ENCODE data around the gene IQCC.
A peak's percentile ranks its signal among the peaks of the same experiment; 100 is the strongest.

IQCC gene

GRCh38 chr1:32224285-32224684, 18.8 kb downstream of the IQCC start:
- no peak for DNase-seq (ENCODE audit: low read depth)

- DNase-seq (ENCODE audit: low read depth) = no peak
These were observed 23.3 kb downstream of the IQCC start for GRCh38 chr1:32228771-32229170.

- no peak for DNase-seq (ENCODE audit: low read depth)
These were observed 26.5 kb downstream of the IQCC start for GRCh38 chr1:32231843-32232432.

GRCh38 chr1:32232558-32233304, 27.3 kb downstream of the IQCC start:
- no peak for DNase-seq (ENCODE audit: low read depth)

- no peak for DNase-seq (ENCODE audit: low read depth)
These were observed 29.3 kb downstream of the IQCC start for GRCh38 chr1:32234792-32235191.

- DNase-seq (ENCODE audit: low read depth) = no peak
These were observed 33.9 kb downstream of the IQCC start for GRCh38 chr1:32239337-32239736.

- no peak for DNase-seq (ENCODE audit: low read depth)
These were observed 34.3 kb downstream of the IQCC start for GRCh38 chr1:32239790-32240139.

GRCh38 chr1:32240140-32240951, 34.9 kb downstream of the IQCC start:
- peak; percentile 35 for DNase-seq (ENCODE audit: low read depth)

GRCh38 chr1:32241001-32241763, 35.7 kb downstream of the IQCC start:
- DNase-seq (ENCODE audit: low read depth) = no peak

GRCh38 chr1:32242341-32242851, 36.9 kb downstream of the IQCC start:
- DNase-seq (ENCODE audit: low read depth) = no peak

GRCh38 chr1:32246888-32247273, 41.4 kb downstream of the IQCC start, which contains the start of gene FAM167B:
TSS of gene FAM167B (plus strand) at chr1:32247222. CDS start at chr1:32247422, 200 bp downstream.
- no peak for DNase-seq (ENCODE audit: low read depth)

- no peak for DNase-seq (ENCODE audit: low read depth)
These were observed 42.0 kb downstream of the IQCC start for GRCh38 chr1:32247452-32247851.

GRCh38 chr1:32247983-32248889, 42.8 kb downstream of the IQCC start:
- DNase-seq (ENCODE audit: low read depth) = peak; percentile 56

- DNase-seq (ENCODE audit: low read depth) = peak; percentile 52
These were observed 44.5 kb downstream of the IQCC start for GRCh38 chr1:32249831-32250525.

- no peak for DNase-seq (ENCODE audit: low read depth)
These were observed 45.6 kb downstream of the IQCC start, which contains the start of gene LCK for GRCh38 chr1:32250893-32251716. TSS of gene LCK (plus strand) at chr1:32251265. CDS start at chr1:32274330, 23,065 bp downstream.

- no peak for DNase-seq (ENCODE audit: low read depth)
These were observed 49.9 kb downstream of the IQCC start for GRCh38 chr1:32255072-32256071.

- no peak for DNase-seq (ENCODE audit: low read depth)
These were observed 51.2 kb downstream of the IQCC start for GRCh38 chr1:32256473-32257226.

- no peak for DNase-seq (ENCODE audit: low read depth)
These were observed 51.7 kb downstream of the IQCC start for GRCh38 chr1:32257227-32257508.
